Loucy (cell line): ENCODE measurements around the gene RNF141.

ENCODE experiments used
- H2AFZ ChIP-seq: fragments of 200-600 bp; sonication (generic); 2 replicates; pipeline ENCODE4 v1.6.0; 2016; ENCODE audit warnings: antibody characterized with exemption, mild to moderate bottlenecking, low read length, moderate library complexity
- H3F3A ChIP-seq: fragments of 200-600 bp; 2 replicates; pipeline ENCODE4 v1.6.0; 2016; ENCODE audit warnings: antibody characterized with exemption, low read depth, mild to moderate bottlenecking
- H3K27me3 ChIP-seq: fragments of 200-600 bp; sonication (generic); 2 replicates; pipeline ENCODE4 v1.6.1; 2014; ENCODE audit warnings: low read length, mild to moderate bottlenecking; ENCODE audit not compliant: insufficient read depth, poor library complexity, severe bottlenecking
- H3K36me3 ChIP-seq: fragments of 200-600 bp; sonication (generic); 2 replicates; pipeline ENCODE4 v1.6.1; 2016; ENCODE audit warnings: low read length; ENCODE audit not compliant: insufficient read depth
- H3K4me1 ChIP-seq: fragments of 200-600 bp; sonication (generic); 2 replicates; pipeline ENCODE4 v1.5.1; 2014; ENCODE audit warnings: low read length, mild to moderate bottlenecking; ENCODE audit not compliant: insufficient read depth, poor library complexity, severe bottlenecking
- H3K4me2 ChIP-seq: fragments of 200-600 bp; sonication (generic); 2 replicates; pipeline ENCODE4 v1.6.0; 2014; ENCODE audit warnings: antibody characterized with exemption, low read length, low read depth, mild to moderate bottlenecking; ENCODE audit not compliant: poor library complexity, severe bottlenecking
- H3K4me3 ChIP-seq: fragments of 200-600 bp; sonication (generic); 2 replicates; pipeline ENCODE4 v1.5.1; 2014; ENCODE audit warnings: low read length, mild to moderate bottlenecking, mixed read lengths; ENCODE audit not compliant: poor library complexity, severe bottlenecking
- H3K79me2 ChIP-seq: fragments of 200-600 bp; sonication (generic); 2 replicates; pipeline ENCODE4 v1.6.1; 2014; ENCODE audit warnings: low read length; ENCODE audit not compliant: insufficient read depth
- H3K9ac ChIP-seq: fragments of 200-600 bp; sonication (generic); 2 replicates; pipeline ENCODE4 v1.6.0; 2014; ENCODE audit warnings: mild to moderate bottlenecking, low read depth, low read length, moderate library complexity; ENCODE audit not compliant: poor library complexity, severe bottlenecking
- H3K9me2 ChIP-seq: fragments of 200-600 bp; sonication (generic); replicated peaks from 2 replicates; pipeline ENCODE4 v1.6.1; 2016; ENCODE audit warnings: low read depth, low read length, mixed read lengths
- H3K9me3 ChIP-seq: fragments of 200-600 bp; sonication (generic); 2 replicates; pipeline ENCODE4 v1.6.1; 2014; ENCODE audit warnings: mild to moderate bottlenecking, antibody characterized with exemption, low read length, low read depth; ENCODE audit not compliant: insufficient read depth
- H4K20me1 ChIP-seq: fragments of 200-600 bp; sonication (generic); 2 replicates; pipeline ENCODE4 v1.6.0; 2014; ENCODE audit warnings: antibody characterized with exemption, low read length, mild to moderate bottlenecking; ENCODE audit not compliant: insufficient read depth, poor library complexity, severe bottlenecking
- EZH2phosphoT487 ChIP-seq: fragments of 200-600 bp; IDR thresholded peaks from 2 replicates; pipeline ENCODE4 v1.6.1; 2018; ENCODE audit warnings: antibody characterized with exemption, mild to moderate bottlenecking, moderate library complexity, borderline replicate concordance
- TF ChIP-seq, protein P1 (sequence below): fragments of 200-600 bp; sonication (generic); conservative IDR thresholded peaks from 2 replicates; pipeline ENCODE4 v1.5.1; 2014; ENCODE audit warnings: mild to moderate bottlenecking, antibody characterized with exemption, low read length

Gene RNF141

DNA sequence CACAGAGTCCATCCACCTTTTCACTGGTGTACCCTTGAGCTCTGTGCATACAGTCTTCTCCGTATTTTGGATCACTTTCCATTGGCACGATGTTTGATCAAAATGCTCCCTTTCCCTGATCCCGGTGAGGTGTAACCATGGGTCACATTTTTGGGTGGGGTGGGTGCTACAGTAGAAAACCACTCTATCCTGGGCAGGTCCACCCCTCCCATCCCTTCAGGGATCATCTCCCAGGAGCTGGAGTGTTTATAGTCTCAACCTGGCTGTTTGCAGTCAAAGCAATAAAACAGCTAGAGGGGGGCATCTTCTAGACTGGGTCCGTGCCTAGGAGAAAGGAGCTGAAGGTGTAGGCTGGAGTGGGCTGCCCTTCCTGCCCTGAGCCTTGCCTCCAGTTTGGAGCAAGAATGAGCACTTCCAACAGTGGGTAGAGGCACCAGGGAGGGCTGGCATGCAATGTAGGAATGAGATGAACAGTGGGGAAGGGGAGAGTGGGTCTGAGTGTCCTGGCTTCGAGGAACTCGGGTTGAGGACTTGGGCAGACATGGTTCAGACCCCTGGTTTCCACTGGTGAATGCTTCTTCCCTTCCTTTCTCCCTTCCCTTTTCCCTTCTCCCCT is 38.8 kb downstream of the RNF141 start:
- no peak overlapping the region for H3K9ac ChIP-seq
- no peaks in the 10 kb centered on the region for H3K9me2 ChIP-seq
- no peak overlapping the region for H3K4me2 ChIP-seq
- no peaks in the 10 kb centered on the region for H3K27me3 ChIP-seq
- no peak overlapping the region for H2AFZ ChIP-seq
- H4K20me1 ChIP-seq, result no peaks in the 10 kb centered on the region
- peaks cover 99% of the 10 kb centered on the region for H3K36me3 ChIP-seq
- no peaks in the 10 kb centered on the region for H3K79me2 ChIP-seq
- H3F3A ChIP-seq, result no peaks in the 10 kb centered on the region
- no peaks in the 10 kb centered on the region for H3K4me1 ChIP-seq
- H3K9me3 ChIP-seq, result no peaks in the 10 kb centered on the region
- no peak overlapping the region for H3K4me3 ChIP-seq
- TF ChIP-seq EZH2phosphoT487, result no peak
- TF ChIP-seq, protein P1, sequence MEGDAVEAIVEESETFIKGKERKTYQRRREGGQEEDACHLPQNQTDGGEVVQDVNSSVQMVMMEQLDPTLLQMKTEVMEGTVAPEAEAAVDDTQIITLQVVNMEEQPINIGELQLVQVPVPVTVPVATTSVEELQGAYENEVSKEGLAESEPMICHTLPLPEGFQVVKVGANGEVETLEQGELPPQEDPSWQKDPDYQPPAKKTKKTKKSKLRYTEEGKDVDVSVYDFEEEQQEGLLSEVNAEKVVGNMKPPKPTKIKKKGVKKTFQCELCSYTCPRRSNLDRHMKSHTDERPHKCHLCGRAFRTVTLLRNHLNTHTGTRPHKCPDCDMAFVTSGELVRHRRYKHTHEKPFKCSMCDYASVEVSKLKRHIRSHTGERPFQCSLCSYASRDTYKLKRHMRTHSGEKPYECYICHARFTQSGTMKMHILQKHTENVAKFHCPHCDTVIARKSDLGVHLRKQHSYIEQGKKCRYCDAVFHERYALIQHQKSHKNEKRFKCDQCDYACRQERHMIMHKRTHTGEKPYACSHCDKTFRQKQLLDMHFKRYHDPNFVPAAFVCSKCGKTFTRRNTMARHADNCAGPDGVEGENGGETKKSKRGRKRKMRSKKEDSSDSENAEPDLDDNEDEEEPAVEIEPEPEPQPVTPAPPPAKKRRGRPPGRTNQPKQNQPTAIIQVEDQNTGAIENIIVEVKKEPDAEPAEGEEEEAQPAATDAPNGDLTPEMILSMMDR, result no peak

DNA sequence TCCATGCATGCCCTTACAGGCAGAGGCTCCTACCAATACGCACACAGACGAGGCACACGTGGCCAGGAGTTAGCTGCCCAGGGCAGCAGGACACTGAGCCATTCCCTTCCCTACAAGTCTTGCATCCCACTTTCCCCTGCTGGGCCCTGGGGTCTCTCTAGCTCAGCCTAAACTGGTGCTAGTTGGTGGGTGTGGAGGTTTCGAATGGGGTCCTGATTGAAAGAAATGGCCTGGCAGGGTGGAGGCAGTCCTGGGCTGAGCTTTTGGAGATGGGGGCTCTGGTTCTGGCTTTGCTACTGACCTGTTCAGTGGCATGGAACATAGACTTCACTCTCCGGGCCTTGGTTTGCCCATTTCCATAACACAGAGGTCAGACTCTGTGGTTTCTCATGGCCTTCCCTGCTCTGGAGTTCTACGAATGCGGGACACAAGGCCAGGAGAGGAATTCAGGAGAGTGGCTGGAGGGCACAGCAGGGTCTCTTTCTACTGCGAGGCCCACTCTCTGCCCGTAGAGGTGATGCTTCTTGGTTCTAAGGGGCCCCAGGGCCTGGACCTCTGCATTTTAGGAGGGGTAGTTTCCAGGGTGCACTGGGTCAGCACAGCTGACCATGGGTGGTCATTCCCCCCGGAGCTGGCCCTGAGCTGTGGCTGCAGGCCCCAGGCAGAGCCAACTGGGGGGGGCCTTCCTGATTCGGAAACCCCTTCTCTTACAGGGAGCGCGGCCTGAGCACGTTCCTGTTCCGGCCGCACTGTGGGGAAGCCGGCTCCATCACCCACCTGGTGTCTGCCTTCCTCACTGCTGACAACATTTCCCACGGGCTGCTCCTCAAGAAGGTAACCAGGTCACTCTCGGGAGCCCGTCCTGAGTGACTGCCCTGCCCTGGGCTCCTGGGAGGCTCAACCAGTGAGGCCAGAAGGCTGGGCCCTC is 40.0 kb downstream of the RNF141 start:
- Histone ChIP-seq H3K27me3 (no peaks in the 10 kb centered on the region), H3K9me3 (no peaks in the 10 kb centered on the region), H3K4me1 (no peaks in the 10 kb centered on the region), H3K4me3 (no peak overlapping the region), H3K4me2 (no peak overlapping the region), H4K20me1 (no peaks in the 10 kb centered on the region), H3K9ac (no peak overlapping the region), H3K9me2 (no peaks in the 10 kb centered on the region), H3F3A (no peaks in the 10 kb centered on the region), H3K36me3 (peaks cover 99% of the 10 kb centered on the region), H3K79me2 (no peaks in the 10 kb centered on the region), H2AFZ (no peak overlapping the region)
- TF ChIP-seq, protein P1, result no peak
- TF ChIP-seq EZH2phosphoT487, result no peak

DNA sequence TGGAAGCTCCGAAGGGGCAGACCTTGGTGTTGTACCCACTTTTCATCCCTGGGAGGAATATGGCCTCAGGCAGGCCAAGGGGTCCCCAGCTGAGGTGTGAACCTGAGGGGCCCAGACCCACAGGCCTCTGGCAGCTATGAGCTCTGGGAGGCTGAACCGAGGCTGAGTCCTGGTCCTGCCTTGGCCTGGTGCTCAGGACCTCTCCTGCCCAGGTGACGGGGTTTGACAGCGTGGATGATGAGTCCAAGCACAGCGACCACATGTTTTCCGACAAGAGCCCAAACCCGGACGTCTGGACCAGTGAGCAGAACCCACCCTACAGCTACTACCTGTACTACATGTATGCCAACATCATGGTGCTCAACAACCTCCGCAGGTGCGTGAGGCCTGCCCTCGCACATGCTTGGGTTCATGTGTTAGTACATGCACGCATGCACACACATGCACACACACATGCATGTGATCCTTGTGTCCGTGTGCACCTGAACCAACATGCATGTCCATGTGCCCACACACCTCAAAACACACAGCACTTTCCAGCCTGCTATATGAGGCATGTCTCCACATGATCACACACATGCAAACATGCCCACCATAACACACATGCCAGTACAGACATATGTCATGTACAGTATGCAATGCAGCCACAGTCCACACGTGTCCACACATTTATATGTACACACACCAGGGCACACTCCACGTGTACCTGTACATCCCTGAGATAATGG is 40.9 kb downstream of the RNF141 start:
- H3K4me2 ChIP-seq, result no peak overlapping the region
- no peaks in the 10 kb centered on the region for H3K79me2 ChIP-seq
- H3F3A ChIP-seq, result no peaks in the 10 kb centered on the region
- no peaks in the 10 kb centered on the region for H3K4me1 ChIP-seq
- H4K20me1 ChIP-seq, result no peaks in the 10 kb centered on the region
- H3K36me3 ChIP-seq, result peaks cover 99% of the 10 kb centered on the region
- no peaks in the 10 kb centered on the region for H3K9me3 ChIP-seq
- no peak overlapping the region for H2AFZ ChIP-seq
- H3K9me2 ChIP-seq, result no peaks in the 10 kb centered on the region
- H3K27me3 ChIP-seq, result no peaks in the 10 kb centered on the region
- H3K4me3 ChIP-seq, result no peak overlapping the region
- TF ChIP-seq, protein P1, result no peak
- TF ChIP-seq EZH2phosphoT487, result no peak
- no peak overlapping the region for H3K9ac ChIP-seq
